Left ventricle myocardium inferior (tissue), 1 donor: Measurements from ENCODE around the gene CUEDC1. TPM values are rescaled to one million over a fixed set of nuclear protein-coding genes. Genes with fewer than 3 reads are reported as not detected.
"Not testable (repeated sequence)": the region's sequence is repeated elsewhere in the genome, so short reads cannot be mapped to it uniquely, and the experiment has no call there.

Source experiments
- DNase-seq: peaks from one replicate; pipeline ENCODE4 v3.0.0-alpha.2; 2020
- H3K27ac ChIP-seq: fragments of 200-600 bp; replicated peaks from 2 replicates; pipeline ENCODE4 v1.8.0; 2021
- H3K27me3 ChIP-seq: fragments of 200-600 bp; 2 replicates; pipeline ENCODE4 v1.8.0; 2021; ENCODE audit warnings: low read depth
- H3K36me3 ChIP-seq: fragments of 200-600 bp; 2 replicates; pipeline ENCODE4 v1.8.0; 2021
- H3K4me1 ChIP-seq: fragments of 200-600 bp; 2 replicates; pipeline ENCODE4 v1.8.0; 2021
- H3K4me3 ChIP-seq: fragments of 200-600 bp; 2 replicates; pipeline ENCODE4 v1.8.0; 2021; ENCODE audit warnings: mild to moderate bottlenecking, moderate library complexity
- H3K9me3 ChIP-seq: fragments of 200-600 bp; replicated peaks from 2 replicates; pipeline ENCODE4 v1.8.0; 2021
- CTCF ChIP-seq: fragments of 200-600 bp; IDR thresholded peaks from 2 replicates; pipeline ENCODE4 v1.8.0; 2021; ENCODE audit warnings: antibody characterized with exemption, mild to moderate bottlenecking, borderline replicate concordance
- intact Hi-C: fragments of 100-400 bp; cut with micrococcal nuclease; formaldehyde crosslinking; loops from one replicate; pipeline ENCODE4 v1.11.0; 2022
- total RNA-seq: library from RNA; stranded (reverse); fragmentation: NEBNext Ultra II Directional; extraction: Animal tissue kit (Norgen Biotek cat#: 25700); gene quantifications from one replicate; pipeline ENCODE4 v1.2.1, GENCODE V29; 2021
- donor health status: DM: no; HTN: yes; CAD: no; lungs with severe emphysema.

Gene CUEDC1
- total RNA-seq, 1 donor from 2014 or later = 43.2 TPM

GRCh38 chr17:57923182-57923872 is 31.9 kb downstream of the CUEDC1 start:
- Histone ChIP-seq H3K36me3 (no peaks in the 10 kb centered on the region), H3K4me1 (peaks cover 94% of the 10 kb centered on the region), H3K27me3 (no peaks in the 10 kb centered on the region), H3K9me3 (no peaks in the 10 kb centered on the region), H3K4me3 (no peak overlapping the region), H3K27ac (no peak overlapping the region)
- intact Hi-C loops = no loop called here
- DNase-seq = no peak
- TF ChIP-seq CTCF = no peak

GRCh38 chr17:57922745-57923144 is 32.5 kb downstream of the CUEDC1 start:
- H3K27me3 ChIP-seq, intact Hi-C loops, H3K36me3 ChIP-seq, H3K9me3 ChIP-seq, H3K4me3 ChIP-seq: not testable (repeated sequence)
- peak; percentile 1 for DNase-seq
- Histone ChIP-seq H3K4me1 (peaks cover 94% of the 10 kb centered on the region), H3K27ac (peak overlapping the region; percentile 91)

GRCh38 chr17:57920916-57921703 is 34.1 kb downstream of the CUEDC1 start:
- peak; percentile 36 for DNase-seq
- H3K27ac ChIP-seq = peak overlapping the region; percentile 91
- no peak for TF ChIP-seq CTCF
- H3K9me3 ChIP-seq = no peaks in the 10 kb centered on the region
- H3K4me1 ChIP-seq = peaks cover 94% of the 10 kb centered on the region
- H3K36me3 ChIP-seq = no peaks in the 10 kb centered on the region
- H3K4me3 ChIP-seq = peak overlapping the region; percentile 24
- intact Hi-C loops = no loop called here
- H3K27me3 ChIP-seq = no peaks in the 10 kb centered on the region

DNA sequence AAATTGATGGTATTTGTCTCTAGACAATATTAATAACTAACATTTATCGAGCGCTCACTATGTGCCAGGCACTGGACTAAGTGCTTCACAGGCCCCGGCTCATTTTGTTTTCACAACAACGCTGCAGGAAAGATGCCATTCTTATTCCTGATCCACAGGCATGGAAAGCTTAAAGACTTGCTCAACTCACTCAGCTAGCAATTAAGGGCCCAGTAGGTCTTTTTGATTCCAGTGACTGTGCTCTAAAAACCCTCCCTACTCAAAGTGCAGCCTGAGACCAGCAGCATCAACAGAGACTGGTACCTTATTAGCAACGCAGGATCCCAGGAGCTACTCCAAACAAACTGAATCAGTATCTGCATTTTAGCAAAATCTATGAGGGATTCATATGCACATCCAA is 35.3 kb downstream of the CUEDC1 start:
- no peak for TF ChIP-seq CTCF
- H3K4me1 ChIP-seq = peaks cover 94% of the 10 kb centered on the region
- H3K27me3 ChIP-seq = no peaks in the 10 kb centered on the region
- intact Hi-C loops = no loop called here
- H3K9me3 ChIP-seq = no peaks in the 10 kb centered on the region
- no peak overlapping the region for H3K4me3 ChIP-seq
- no peaks in the 10 kb centered on the region for H3K36me3 ChIP-seq
- no peak for DNase-seq
- peak overlapping the region; percentile 91 for H3K27ac ChIP-seq

DNA sequence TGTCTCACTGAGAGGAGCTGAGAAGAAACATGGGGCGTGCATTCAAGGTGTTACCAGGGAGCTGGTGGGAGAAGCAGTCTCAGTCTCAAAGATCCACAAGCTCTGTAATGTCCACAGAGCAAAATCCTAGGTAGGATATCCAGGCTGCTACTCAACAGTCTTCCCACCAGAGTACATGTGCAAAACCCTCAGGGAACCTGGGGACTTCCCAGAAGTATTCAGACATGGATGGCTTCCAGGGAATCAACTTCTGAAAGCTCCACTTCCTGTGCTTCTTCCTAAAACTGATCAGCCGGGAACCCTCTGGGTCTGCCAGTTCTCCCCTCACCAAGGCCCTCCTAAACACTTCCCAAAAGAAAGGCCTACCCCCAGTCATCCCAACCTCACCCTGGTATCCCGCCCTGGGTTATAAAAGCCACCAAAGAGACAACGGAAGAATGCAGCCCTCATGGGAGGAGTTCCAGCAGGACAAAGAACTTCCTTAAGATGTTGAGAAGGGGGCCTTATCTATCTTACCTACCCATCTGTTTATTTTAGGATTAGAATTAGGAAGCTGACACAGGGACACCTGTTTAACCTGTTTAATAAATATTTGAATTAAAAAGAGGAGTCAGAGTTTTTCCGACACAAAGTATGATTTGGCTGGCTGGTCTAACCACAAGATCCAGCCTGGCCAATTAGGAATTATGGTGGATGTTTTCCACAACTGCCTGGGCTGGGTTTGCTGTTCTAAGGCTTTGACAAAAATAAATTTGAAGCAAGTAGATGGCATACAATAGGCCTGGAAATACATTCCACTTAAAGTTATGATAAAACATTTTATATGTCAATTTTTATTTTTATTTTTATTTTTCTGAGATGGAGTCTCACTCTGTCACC is 37.0 kb downstream of the CUEDC1 start:
- Histone ChIP-seq H3K4me3 (no peak overlapping the region), H3K27me3 (no peaks in the 10 kb centered on the region), H3K9me3 (no peaks in the 10 kb centered on the region), H3K36me3 (no peaks in the 10 kb centered on the region), H3K4me1 (peaks cover 98% of the 10 kb centered on the region), H3K27ac (peak overlapping the region; percentile 91)
- no peak for TF ChIP-seq CTCF
- no peak for DNase-seq
- intact Hi-C loops = no loop called here
